IPS-NIHi7 (cell line): ENCODE data around the gene SOX21.
"Not testable (repeated sequence)": the region's sequence is repeated elsewhere in the genome, so short reads cannot be mapped to it uniquely, and the experiment has no call there.

Source experiments
- DNase-seq: peaks from one replicate; pipeline ENCODE4 v3.0.0; 2012; ENCODE audit warnings: mixed read lengths; ENCODE audit errors: extremely low spot score

The SOX21 gene

DNA sequence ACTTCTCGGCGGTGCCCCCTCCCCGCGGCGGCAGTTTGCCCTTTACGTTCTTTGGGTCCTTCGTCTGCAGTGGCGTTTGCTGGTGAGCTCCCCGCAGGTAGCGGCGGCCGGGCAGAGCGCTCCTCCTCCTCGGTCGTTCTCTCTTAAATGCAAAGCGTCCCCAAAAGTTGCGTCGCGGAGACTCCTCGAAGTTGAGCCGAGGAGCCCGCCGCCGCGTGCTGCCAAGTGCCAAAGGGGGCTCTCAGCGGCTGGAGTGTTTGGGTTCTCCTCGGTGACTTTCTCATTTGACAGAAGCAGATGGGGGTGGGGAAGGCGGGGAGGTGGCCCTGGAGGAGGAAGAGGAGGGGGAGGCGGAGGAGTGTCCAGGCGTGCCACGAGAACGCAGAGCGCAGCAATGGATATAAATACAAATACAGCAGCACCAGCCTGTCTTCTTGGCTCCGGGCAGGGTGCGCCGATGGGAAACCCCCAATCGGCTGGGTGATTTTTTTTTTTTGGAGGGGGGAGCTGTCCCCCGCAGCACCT lies at the start of gene SOX21:
Gene SOX21, minus strand, starts transcription at position 259 of the 525 bp plus-strand sequence. CDS start 496 bp downstream, outside the sequence.
- no peak for DNase-seq

DNA sequence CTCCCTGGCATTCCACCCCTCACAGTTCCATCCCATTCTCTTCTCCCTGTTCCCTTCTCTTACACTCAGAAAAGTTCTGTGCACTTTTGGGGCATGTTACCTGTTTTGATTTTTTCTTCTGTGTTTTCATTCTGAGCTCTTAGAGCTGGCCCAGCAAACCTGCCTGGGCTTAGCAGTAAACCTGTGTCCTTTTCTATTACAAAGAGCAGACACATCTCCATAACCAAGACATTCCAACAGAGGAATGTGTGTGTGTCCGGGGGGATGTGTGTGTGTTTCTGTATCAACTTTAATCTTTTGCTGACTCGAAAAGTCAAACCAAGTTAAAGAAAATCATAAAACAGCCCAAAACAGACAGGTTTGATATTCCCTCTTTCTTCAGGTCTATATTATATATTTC lies 49.1 kb upstream of the SOX21 start:
- peak; percentile 45 for DNase-seq

DNA sequence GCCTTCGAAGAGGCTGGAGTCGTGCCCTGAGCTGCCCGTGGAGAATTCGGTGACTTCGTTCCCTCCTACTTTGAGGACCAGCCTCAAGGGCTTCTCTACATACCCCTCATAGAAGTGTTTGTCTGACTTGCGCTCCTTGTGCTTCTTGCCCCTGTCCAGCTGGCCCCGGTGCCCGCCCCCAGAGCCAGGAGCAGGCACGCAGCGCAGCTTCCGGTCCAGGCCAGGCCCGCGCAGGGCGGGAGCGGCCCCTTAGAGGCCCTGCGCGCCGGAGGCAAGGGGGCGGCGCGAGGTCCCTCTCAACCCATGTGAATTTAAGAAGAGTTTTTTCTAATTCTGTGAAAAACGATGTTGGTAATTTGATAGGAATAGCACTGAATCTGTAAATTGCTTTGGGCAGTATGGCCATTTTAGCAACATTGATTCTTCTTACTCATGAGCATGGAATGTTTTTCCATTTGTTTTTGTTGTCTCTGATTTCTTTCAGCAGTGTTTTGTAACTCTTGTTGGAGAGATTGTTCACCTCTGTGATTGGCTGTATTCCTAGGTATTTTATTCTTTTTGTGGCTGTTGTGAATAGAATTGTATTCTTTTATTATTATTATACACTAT lies 46.9 kb upstream of the SOX21 start:
- DNase-seq, result no peak

DNA sequence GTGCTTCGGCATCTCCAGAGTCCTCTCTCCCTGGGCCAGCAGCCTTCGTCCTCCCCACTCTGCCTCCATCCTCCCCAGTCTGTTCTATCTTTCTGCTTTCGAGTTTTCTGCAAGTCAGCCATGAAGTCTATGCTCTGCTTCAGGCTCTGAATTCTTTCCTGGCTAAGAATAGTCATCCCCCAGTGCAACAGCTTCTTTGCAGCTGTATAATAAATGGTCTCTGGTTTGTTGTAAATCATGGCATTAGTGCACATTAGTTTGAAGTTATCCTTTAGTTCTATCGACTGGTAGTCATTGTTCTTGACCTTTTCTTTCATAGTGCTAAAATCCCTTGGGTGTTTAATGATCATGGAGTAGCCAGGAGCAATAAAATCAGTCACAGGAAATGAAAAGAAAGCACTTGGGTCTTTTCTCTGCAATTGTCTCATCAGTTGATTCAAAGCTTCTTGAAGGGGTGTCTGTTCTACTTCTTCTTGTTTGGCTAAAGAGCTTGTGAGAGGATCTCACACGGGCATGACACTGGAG lies 46.2 kb upstream of the SOX21 start:
- DNase-seq, result no peak

DNA sequence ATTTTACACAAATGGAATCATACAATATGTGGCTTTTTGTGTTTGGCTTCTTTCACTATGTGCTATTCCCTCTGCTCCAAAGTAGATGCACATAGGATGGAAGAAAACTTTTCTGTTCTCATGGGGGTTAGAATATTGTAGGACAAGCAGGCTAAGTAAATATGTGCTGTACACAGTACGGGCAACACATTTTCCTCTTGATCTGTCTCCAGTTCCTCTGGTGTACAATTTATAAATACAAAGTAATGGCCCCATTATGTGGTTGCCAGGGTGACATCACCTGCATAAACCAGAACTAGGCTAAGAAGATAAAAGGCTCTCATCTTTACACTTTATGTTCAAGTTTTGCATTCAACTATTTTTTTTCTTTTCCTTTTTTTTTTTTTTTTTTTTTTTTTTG lies 41.0 kb upstream of the SOX21 start:
- DNase-seq, result no peak

DNA sequence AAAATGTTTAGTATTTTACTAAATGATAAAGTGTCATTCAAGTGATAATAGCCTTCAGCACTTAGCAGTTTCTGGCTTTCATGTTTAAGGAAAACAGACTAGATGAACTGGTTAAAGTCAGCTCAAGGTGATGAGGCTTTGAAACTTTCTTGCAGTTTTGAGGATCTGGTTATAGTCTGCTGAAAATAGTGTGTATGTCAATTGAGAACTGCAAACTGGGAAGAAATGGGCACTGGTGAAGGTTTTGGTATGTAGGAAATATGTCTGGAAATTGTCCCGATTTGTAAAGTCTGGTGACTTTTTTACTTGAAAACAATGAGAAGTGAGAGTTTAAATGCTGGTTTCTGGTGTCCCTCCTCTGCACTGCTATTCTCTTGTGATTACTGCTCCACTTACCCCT lies 36.8 kb upstream of the SOX21 start:
- DNase-seq, result no peak

DNA sequence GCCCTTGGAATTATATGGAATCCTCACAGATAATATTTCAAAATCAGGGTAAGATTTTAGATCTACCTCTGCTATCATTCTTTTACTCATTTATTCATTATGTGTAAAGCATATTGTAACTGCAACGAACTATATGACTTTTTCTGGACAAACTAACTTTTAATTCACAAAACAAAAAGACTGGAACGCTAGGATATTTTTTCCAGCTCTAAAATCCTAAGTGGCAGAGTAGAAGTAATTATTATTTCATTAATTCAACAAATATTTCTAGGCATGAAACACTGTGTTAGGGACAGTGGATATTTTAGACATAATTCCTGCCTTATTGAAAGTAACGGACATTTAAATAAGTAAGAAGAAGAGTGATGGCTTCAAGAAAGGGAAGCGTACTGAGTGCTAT lies 26.9 kb upstream of the SOX21 start:
- no peak for DNase-seq

DNA sequence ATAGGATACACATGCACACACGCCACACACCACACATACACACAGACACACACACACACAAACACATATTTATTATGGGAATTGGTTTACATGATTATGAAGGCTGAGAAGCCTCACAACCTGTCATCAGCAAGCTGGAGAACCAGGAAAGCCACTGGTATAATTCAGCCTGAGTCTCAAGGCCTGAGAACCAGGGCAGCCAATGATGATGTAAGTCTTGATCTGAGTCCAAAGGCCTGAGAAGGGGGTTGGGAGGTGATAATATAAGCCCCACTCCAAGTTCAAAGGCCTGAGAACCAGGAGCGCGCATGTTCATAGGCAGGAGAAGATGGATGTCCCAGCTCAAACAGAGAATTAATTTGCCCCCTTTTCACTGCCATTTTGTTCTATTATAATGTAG lies 18.7 kb upstream of the SOX21 start:
- no peak for DNase-seq

DNA sequence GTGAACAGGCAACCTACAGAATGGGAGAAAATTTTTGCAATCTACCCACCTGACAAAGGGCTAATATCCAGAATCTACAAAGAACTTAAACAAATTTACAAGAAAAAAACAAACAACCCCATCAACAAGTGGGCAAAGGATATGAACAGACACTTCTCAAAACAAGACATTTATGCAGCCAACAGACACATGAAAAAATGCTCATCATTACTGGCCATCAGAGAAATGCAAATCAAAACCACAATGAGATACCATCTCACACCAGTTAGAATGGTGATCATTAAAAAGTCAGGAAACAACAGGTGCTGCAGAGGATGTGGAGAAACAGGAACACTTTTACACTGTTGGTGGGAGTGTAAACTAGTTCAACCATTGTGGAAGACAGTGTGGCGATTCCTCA lies 17.6 kb upstream of the SOX21 start:
- DNase-seq, result not testable (repeated sequence)

DNA sequence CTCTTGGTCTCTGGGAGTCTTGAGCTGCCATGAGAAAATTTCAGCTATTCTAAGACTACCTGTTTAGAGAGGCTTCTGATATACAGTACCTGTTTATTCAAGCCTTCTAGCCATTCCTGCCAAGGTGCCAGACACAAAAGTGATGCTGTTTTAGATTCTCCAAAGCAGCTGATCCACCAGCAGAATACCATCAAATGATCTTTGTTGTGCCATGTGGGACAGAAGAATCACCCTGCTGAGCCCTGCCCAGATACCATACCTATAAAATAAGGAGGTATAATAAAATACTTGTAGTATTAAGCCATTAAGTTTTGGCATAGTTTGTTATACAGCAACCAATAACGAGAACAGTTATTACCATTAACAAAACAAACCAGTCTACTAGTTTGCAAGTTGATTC lies 14.1 kb upstream of the SOX21 start:
- no peak for DNase-seq

DNA sequence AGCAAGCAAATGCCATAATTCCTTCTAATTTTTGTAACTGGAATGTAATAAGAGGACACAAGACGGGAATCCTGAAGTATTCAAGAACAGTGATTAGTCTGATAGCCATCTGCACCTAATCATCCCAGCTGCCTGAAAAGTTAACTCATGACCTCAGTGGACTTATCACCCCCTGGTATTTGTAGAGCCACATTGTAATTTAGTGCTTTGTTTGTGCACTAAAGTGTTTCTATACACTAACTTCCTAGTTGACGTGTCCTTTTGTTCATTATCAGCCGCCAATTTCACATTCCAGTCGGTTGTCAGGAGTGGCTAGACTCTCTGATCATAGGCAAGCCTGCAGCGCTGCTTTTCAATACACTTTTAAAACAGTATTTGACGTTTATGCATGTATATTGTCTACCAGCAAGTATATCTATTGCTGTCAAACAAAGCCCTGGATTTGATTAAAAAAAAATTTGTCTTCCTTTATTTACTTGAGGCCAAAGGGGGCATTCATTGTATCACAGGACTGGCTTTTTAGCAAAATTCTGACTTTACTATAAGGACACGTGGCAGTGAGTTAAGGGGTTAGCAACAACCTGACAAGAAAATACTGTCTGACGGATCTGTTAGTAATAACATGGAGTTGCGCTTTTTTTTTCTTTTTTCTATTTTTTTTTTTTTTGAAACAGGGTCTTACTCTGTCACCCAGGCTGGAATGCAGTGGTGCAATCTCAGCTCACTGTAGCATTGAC lies 10.4 kb upstream of the SOX21 start:
- DNase-seq, result no peak

DNA sequence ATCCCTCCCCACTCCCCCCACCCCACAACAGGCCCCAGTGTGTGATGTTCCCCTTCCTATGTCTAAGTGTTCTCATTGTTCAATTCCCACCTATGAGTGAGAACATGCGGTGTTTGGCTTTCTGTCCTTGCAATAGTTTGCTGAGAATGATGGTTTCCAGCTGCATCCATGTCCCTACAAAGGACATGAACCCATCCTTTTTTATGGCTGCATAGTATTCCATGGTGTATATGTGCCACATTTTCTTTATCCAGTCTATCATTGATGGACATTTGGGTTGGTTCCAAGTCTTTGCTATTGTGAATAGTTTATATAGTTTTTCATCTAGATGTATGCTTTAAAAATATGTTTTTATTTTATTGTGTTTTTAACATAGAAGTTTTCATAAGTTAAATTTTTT lies 6.4 kb upstream of the SOX21 start:
- DNase-seq, result not testable (repeated sequence)

DNA sequence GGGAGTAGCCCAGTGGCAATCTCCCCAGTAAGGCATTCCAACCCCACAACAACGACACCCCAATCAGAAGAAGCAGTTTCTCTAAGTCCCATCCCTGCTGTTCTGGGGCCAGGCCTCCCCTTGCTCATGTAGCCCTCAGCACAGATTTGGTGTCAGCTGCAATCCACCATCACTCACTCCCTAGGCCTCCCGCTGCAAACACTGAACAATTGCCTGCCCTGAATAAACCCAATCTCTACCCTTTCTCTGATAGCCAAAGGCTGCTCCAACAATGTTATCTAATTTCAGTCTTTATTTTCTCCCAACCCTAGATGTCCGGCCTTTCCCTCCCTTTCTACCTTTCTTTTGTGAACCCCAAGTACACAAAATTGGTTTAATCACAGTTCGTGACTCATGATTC lies 5.6 kb upstream of the SOX21 start:
- DNase-seq, result no peak

DNA sequence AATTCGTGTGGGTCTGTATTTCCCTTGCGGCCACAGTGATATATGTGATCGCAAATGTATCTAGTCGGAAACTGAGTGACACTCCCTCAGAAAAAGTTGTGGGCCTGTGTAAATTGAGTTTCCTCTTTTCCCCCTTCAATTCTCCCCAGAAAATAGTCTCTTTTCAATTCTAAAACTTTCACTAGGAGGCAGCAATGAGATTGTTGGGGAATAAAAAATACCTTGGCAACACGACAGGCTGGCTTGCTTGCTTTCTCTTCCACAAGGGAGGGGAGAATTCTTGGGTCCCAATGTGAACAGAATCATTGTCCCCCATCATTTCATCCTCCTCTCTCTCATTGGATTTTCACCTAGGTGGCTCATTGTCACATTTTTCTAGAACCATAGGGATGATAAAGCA lies 3.7 kb upstream of the SOX21 start:
- peak; percentile 39 for DNase-seq

DNA sequence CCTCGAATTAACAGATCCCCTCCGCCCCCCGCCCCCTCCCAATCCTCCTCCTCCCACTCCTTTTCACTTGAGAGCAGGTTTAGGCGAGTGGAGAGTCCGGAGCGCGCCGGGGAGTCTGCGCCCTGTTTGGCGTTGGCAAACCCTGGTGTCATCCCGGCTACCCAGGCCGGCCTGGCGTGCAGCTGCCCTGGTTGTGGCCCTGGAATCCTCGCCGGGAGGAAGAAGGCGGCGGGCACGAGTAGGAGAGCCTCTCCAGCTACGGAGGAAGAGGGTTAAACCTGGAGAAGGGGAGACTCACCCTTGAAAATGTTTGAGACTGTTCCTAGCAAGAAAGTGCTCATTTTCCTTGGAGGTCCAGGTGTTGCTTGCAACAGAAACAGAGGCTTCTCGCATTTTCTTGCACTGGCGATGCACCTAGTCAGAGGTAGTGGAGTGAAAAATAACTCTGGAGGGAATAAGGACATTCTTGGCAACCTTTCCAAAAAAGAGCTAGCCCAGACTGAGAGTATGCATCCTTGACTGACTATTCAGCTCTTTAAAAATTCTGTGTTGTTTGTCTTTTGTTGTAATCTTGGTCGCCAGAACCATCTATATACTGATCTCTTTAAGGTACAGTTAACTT lies 1.3 kb upstream of the SOX21 start:
- no peak for DNase-seq

DNA sequence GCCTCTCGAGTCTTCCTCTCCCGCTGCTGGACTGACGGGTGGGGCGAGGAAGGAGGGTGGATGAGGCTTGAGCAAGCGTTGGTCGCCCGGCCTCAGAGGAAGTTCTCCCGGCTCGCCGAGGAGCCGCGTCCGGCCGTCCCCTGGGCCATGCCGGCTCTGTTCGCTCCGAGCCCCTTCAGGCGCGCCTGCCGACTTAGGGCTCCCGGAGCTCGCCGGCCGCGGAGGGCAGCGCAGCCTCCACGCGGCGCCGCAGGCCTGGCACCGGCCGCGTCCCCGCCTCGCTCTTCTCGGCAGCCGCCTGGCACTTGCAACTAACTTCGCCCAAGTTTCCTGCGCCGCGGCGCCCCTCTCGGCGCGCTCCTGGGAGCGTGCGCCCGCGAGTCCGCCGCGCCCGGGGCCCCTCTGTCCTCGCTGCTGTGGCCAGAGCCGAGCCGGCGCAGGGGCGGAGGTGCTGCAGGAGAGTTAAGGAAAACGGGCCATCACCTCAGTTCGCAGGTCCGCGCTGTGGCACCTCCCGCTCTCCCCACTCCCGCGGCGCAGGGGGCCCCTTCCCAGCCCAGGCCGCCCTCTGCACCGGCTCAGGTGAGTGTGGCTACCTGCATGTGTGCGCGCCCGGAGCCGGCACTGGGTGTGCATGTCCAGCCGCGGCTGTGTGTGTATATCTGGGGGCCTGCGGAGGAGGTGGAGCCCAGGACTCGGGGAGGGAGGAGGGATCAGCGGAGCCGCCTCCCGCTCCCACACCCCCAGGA lies 641 bp upstream of the SOX21 start:
- DNase-seq, result no peak

DNA sequence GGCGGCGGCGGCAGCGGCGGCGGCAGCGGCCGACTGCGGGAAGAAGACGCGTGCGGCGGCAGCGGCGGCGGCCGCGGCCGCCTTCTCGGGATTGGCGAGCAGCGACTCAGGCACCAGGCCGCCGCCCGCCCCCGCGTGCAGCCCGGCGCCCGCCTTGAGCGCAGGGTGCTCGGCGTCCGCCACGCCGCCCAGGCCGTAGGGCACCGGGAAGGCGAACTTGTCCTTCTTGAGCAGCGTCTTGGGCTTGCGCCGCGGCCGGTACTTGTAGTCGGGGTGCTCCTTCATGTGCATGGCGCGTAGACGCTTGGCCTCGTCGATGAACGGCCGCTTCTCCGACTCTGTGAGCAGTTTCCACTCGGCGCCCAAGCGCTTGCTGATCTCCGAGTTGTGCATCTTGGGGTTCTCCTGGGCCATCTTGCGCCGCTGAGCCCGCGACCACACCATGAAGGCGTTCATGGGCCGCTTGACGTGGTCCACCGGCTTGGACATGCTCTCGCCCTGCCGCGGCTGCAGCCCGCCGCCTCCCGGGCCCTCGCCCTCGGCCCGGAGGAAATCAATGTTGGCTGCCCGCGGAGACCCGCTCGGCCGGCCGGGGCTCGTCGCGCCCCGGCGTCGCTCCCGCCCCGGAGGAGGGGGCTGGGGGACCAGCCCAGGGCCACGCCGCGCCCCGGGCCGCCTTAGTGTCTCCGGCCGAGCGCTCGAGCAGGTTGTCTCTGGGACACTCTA lies 621 bp downstream of the SOX21 start:
- DNase-seq, result peak; percentile 33

DNA sequence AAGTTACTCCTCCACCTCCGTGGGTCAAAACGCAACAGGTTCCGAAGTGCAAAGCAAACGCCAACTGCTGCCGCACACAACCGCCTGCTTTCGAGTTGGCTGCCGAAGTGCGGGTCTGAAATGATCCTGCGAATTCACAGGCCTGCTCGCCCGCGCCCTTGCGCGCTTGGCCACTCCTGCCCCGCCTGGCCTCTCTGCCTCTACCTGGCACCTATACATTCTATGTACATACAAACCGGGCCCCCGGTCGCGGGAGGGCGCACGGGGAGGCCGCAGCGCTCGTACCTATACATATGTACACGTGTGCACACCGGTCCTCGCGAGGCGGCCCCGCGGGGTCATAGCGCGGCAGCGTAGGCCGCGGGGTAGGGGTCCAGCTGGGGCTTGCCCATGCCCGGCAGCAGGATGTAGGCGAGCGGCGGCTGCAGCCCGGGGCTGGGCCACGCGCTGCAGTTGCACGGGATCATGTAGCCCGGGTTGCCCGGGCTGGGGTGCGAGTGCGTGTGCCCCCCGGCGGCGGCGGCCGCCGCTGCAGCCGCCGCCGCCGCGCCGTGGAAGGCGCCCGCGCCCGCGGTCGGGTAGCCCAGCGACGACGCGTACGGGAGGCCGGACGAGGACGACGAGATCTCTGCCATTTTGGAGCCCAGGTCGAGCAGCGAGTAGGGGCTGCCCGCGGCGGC lies 1.3 kb downstream of the SOX21 start:
- peak; percentile 58 for DNase-seq

DNA sequence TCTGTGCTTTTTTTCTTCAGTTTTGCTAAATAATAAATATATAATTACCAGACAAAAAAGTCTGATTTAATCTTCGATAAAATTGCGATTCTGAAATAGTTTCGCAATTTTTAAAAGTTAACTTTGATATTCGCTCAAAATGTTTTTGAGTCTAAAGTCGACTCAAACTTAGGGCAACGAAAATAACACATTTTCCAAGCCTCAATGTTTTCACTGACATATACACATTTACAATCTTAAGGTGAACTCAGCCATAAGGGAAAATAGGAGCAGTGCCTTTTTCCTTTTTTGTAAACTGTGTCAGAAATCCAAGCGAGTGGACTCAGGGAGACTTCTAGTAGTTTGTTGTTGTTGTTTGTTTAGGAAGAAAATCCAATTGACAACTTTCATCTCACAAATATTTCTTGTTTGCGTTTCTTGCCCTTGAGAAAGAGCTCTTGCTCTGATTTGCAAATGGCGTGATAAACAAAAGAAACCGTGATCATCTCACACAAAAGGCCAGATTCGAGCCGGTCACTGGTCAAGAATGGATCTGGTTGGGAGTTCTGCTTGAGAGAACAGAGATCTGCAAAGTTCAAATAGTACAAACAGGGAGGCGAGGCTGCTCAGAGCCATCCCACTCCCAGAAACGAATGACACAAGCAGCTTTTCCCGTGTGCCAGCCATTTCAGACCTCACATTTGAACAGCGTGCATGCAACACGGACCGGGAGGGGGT lies 2.1 kb downstream of the SOX21 start:
- DNase-seq, result no peak
